ENCODE results near the gene UBE2U. TPM values are rescaled to one million over a fixed set of nuclear protein-coding genes. Genes with fewer than 3 reads are reported as not detected.

UBE2U gene
- total and polyA plus RNA-seq, 2 experiments from 2014 or later = not detected

DNA sequence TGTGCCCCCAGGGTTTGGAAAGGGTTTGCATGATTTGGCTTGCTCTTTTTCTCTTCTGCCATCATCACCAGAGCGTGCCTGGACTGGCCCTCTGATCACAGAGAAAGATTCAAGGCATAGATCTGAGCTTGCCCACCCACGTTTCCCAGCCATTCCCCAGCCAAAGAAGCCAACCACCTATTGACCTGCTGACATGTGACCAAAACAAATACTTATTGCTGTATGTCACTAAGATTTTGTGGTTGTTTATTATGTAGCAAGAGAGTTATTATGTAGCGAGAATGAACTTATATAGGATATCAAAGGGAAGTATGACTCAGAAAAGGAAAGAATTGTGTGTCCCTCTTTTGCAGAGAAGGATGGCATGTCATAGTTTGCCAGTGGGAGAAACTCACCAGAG, 59.9 kb downstream of the UBE2U start (continued):
- TF ChIP-seq EZH2 (IDR thresholded peaks at IDR 0.05; ENCODE audit: low read depth, unreplicated experiment) (no peak), EZH2phosphoT487 (IDR thresholded peaks at IDR 0.05; ENCODE audit: unreplicated experiment) (no peak)

DNA sequence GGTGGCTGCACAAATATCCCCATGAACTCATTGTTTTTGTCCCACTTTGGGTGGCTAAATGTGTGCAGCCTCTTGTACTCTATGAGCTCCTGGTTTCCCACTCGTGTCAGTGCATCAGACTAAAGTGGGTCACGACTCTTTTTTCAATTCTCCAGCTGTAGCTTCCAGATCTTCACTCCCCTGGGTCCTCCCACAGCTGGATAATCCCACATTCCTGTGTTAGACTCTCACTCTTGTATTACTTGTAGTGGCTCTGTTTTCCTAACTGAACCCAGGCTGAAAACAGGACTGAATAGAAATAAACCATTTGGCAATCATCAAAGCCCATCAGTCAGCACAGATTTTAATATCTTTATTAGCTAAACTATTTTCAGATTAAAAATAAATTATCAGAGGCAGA, 60.4 kb downstream of the UBE2U start:
- Histone ChIP-seq H3K27me3 (ENCODE audit: insufficient read depth) (no peaks in the 10 kb centered on the region), H3K4me3 (no peak overlapping the region), H3K36me3 (ENCODE audit: insufficient read depth) (no peaks in the 10 kb centered on the region), H3K79me2 (replicated peaks; ENCODE audit: insufficient read depth) (no peaks in the 10 kb centered on the region), H3K27ac (ENCODE audit: low read depth) (no peak overlapping the region), H2AFZ (no peak overlapping the region), H3K9me2 (ENCODE audit: insufficient read depth) (no peaks in the 10 kb centered on the region), H4K20me1 (replicated peaks; ENCODE audit: insufficient read depth) (no peaks in the 10 kb centered on the region), H3K4me2 (no peak overlapping the region), H3K4me1 (ENCODE audit: insufficient read depth) (no peaks in the 10 kb centered on the region), H3F3A (replicated peaks; ENCODE audit: low read depth) (no peaks in the 10 kb centered on the region)
- no peak for DNase-seq (ENCODE audit: low spot score)
- no peaks in the 10 kb centered on the region for H3K36me3 Mint-ChIP-seq (ENCODE audit: low read depth)
- TF ChIP-seq ZNF331 (CRISPR knock-in tag; IDR thresholded peaks at IDR 0.05; ENCODE audit: low read depth) (no peak), EZH2phosphoT487 (IDR thresholded peaks at IDR 0.05; ENCODE audit: unreplicated experiment) (no peak), JUNB (IDR thresholded peaks at IDR 0.05; ENCODE audit: unreplicated experiment) (no peak), REST (IDR thresholded peaks at IDR 0.05; ENCODE audit: unreplicated experiment) (no peak), ETS1 (IDR thresholded peaks at IDR 0.05) (no peak), NANOG (IDR thresholded peaks at IDR 0.05; ENCODE audit: borderline replicate concordance) (no peak), POLR2AphosphoS5 (IDR thresholded peaks at IDR 0.05; ENCODE audit: low read depth) (no peak), ZNF114 (CRISPR knock-in tag; IDR thresholded peaks at IDR 0.05) (no peak), STAT1 (IDR thresholded peaks at IDR 0.05; ENCODE audit: unreplicated experiment) (no peak)
- TF ChIP-seq, protein P1, sequence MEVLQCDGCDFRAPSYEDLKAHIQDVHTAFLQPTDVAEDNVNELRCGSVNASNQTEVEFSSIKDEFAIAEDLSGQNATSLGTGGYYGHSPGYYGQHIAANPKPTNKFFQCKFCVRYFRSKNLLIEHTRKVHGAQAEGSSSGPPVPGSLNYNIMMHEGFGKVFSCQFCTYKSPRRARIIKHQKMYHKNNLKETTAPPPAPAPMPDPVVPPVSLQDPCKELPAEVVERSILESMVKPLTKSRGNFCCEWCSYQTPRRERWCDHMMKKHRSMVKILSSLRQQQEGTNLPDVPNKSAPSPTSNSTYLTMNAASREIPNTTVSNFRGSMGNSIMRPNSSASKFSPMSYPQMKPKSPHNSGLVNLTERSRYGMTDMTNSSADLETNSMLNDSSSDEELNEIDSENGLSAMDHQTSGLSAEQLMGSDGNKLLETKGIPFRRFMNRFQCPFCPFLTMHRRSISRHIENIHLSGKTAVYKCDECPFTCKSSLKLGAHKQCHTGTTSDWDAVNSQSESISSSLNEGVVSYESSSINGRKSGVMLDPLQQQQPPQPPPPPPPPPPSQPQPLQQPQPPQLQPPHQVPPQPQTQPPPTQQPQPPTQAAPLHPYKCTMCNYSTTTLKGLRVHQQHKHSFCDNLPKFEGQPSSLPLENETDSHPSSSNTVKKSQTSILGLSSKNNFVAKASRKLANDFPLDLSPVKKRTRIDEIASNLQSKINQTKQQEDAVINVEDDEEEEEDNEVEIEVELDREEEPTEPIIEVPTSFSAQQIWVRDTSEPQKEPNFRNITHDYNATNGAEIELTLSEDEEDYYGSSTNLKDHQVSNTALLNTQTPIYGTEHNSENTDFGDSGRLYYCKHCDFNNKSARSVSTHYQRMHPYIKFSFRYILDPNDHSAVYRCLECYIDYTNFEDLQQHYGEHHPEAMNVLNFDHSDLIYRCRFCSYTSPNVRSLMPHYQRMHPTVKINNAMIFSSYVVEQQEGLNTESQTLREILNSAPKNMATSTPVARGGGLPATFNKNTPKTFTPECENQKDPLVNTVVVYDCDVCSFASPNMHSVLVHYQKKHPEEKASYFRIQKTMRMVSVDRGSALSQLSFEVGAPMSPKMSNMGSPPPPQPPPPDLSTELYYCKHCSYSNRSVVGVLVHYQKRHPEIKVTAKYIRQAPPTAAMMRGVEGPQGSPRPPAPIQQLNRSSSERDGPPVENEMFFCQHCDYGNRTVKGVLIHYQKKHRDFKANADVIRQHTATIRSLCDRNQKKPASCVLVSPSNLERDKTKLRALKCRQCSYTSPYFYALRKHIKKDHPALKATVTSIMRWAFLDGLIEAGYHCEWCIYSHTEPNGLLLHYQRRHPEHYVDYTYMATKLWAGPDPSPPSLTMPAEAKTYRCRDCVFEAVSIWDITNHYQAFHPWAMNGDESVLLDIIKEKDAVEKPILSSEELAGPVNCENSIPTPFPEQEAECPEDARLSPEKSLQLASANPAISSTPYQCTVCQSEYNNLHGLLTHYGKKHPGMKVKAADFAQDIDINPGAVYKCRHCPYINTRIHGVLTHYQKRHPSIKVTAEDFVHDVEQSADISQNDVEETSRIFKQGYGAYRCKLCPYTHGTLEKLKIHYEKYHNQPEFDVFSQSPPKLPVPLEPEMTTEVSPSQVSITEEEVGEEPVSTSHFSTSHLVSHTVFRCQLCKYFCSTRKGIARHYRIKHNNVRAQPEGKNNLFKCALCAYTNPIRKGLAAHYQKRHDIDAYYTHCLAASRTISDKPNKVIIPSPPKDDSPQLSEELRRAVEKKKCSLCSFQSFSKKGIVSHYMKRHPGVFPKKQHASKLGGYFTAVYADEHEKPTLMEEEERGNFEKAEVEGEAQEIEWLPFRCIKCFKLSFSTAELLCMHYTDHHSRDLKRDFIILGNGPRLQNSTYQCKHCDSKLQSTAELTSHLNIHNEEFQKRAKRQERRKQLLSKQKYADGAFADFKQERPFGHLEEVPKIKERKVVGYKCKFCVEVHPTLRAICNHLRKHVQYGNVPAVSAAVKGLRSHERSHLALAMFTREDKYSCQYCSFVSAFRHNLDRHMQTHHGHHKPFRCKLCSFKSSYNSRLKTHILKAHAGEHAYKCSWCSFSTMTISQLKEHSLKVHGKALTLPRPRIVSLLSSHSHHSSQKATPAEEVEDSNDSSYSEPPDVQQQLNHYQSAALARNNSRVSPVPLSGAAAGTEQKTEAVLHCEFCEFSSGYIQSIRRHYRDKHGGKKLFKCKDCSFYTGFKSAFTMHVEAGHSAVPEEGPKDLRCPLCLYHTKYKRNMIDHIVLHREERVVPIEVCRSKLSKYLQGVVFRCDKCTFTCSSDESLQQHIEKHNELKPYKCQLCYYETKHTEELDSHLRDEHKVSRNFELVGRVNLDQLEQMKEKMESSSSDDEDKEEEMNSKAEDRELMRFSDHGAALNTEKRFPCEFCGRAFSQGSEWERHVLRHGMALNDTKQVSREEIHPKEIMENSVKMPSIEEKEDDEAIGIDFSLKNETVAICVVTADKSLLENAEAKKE (CRISPR knock-in tag; IDR thresholded peaks at IDR 0.05) = no peak
- TF ChIP-seq, protein P2, sequence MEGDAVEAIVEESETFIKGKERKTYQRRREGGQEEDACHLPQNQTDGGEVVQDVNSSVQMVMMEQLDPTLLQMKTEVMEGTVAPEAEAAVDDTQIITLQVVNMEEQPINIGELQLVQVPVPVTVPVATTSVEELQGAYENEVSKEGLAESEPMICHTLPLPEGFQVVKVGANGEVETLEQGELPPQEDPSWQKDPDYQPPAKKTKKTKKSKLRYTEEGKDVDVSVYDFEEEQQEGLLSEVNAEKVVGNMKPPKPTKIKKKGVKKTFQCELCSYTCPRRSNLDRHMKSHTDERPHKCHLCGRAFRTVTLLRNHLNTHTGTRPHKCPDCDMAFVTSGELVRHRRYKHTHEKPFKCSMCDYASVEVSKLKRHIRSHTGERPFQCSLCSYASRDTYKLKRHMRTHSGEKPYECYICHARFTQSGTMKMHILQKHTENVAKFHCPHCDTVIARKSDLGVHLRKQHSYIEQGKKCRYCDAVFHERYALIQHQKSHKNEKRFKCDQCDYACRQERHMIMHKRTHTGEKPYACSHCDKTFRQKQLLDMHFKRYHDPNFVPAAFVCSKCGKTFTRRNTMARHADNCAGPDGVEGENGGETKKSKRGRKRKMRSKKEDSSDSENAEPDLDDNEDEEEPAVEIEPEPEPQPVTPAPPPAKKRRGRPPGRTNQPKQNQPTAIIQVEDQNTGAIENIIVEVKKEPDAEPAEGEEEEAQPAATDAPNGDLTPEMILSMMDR (conservative IDR thresholded peaks at IDR 0.05; ENCODE audit: low read depth in 2 of 2) = no peak
- no peak for ATAC-seq
- H3K27ac Mint-ChIP-seq = no peak overlapping the region
- no peak overlapping the region for H3K4me3 Mint-ChIP-seq
- no peaks in the 10 kb centered on the region for H3K9me3 Mint-ChIP-seq
- H3K4me1 Mint-ChIP-seq = peaks cover 2% of the 10 kb centered on the region; the same call in 1 of the 3 replicates
- no peaks in the 10 kb centered on the region for H3K27me3 Mint-ChIP-seq (ENCODE audit: insufficient read depth, low read depth, poor library complexity)

Measured in GM23338 (cell line).